OCI-LY3 (cell line): ENCODE data around the gene LRP1B.
A peak's percentile ranks its signal among the peaks of the same experiment; 100 is the strongest.

ENCODE experiments used
- H2AFZ ChIP-seq: fragments of 200-600, 300-600 bp; shearing (Covaris generic); 2 replicates; pipeline ENCODE4 v1.6.0; 2014; ENCODE audit warnings: antibody characterized with exemption, low read depth, low read length
- H3K27ac ChIP-seq: fragments of 200-600, 300-600 bp; sonication (generic); 2 replicates; pipeline ENCODE4 v1.5.1; 2014; ENCODE audit warnings: mild to moderate bottlenecking, low read length, moderate library complexity, mixed read lengths
- H3K27me3 ChIP-seq: fragments of 200-600, 300-600 bp; sonication (generic); 2 replicates; pipeline ENCODE4 v1.6.1; 2014; ENCODE audit warnings: low read depth, low read length, mixed read lengths
- H3K36me3 ChIP-seq: fragments of 200-600, 300-600 bp; sonication (generic); replicated peaks from 2 replicates; pipeline ENCODE3; 2014; ENCODE audit warnings: low read depth, low read length, mixed read lengths
- H3K4me1 ChIP-seq: fragments of 300-600, 200-600 bp; sonication (generic); 2 replicates; pipeline ENCODE4 v1.6.1; 2014; ENCODE audit warnings: low read length, mixed read lengths
- H3K4me2 ChIP-seq: fragments of 200-600, 300-600 bp; sonication (generic); 2 replicates; pipeline ENCODE4 v1.6.1; 2014; ENCODE audit warnings: low read length, mixed read lengths
- H3K4me3 ChIP-seq: fragments of 300-600, 200-600 bp; sonication (generic); 2 replicates; pipeline ENCODE4 v1.5.1; 2014; ENCODE audit warnings: antibody characterized with exemption, mild to moderate bottlenecking, low read length, moderate library complexity
- H3K79me2 ChIP-seq: fragments of 300-600, 200-600 bp; shearing (Covaris generic); 2 replicates; pipeline ENCODE4 v1.6.1; 2014; ENCODE audit warnings: mild to moderate bottlenecking, low read length, mixed read lengths
- H3K9ac ChIP-seq: fragments of 300-600, 200-600 bp; shearing (Covaris generic); 2 replicates; pipeline ENCODE4 v1.6.0; 2014; ENCODE audit warnings: mild to moderate bottlenecking, low read length, moderate library complexity
- H3K9me3 ChIP-seq: fragments of 200-600, 300-600 bp; shearing (Covaris generic); 2 replicates; pipeline ENCODE4 v1.6.1; 2014; ENCODE audit warnings: low read length, mixed read lengths; ENCODE audit not compliant: insufficient read depth
- H4K20me1 ChIP-seq: fragments of 200-600, 300-600 bp; sonication (generic); 2 replicates; pipeline ENCODE4 v1.6.1; 2016; ENCODE audit warnings: low read length, mixed read lengths; ENCODE audit not compliant: insufficient read depth
- CTCF ChIP-seq: fragments of 200-600, 300-600 bp; sonication (generic); IDR thresholded peaks from 2 replicates; pipeline ENCODE4 v1.5.1; 2014; ENCODE audit warnings: antibody characterized with exemption, low read length, low read depth
- EZH2phosphoT487 ChIP-seq: fragments of 200-600 bp; shearing (Covaris generic); IDR thresholded peaks from 2 replicates; pipeline ENCODE4 v1.6.1; 2018; ENCODE audit warnings: antibody characterized with exemption, mixed run types, low read depth

The LRP1B gene

DNA sequence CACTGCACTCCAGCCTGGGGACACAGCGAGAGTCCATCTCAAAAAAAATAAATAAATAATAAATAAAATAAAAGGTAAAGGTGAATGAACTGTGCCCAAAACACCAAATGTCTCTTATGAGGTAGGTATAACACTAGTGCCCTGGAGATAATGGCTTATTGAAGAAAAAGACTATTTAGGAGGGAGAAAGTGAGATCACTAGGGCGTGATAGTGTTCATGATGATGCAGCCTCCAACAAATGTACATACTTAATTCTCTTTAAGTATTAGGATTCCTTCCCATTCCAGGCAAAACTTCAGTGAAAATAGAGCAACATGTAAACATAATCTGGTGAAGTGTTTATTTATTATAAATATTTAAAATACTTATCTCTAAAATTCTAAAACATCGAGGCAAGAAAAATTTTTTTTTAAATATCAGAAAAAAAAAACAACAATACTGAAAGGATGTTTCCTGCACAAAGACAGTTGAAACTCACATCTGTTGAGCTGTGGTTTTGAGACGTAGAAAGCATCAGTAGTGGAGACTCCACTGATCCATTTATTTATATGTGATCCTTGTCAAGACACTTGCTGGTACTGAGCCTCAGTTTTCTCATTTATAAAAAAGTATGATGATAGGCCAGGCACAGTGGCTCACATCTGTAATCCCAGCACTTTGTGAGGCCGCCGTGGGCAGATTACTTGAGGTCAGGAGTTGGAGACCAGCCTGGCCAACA is 183.3 kb downstream of the LRP1B start:
- Histone ChIP-seq H3K9me3 (no peaks in the 10 kb centered on the region), H3K9ac (no peak overlapping the region), H3K4me1 (no peaks in the 10 kb centered on the region), H3K27me3 (no peaks in the 10 kb centered on the region), H3K36me3 (no peaks in the 10 kb centered on the region), H3K27ac (no peak overlapping the region), H4K20me1 (no peaks in the 10 kb centered on the region), H2AFZ (no peak overlapping the region), H3K79me2 (no peaks in the 10 kb centered on the region), H3K4me3 (no peak overlapping the region), H3K4me2 (no peak overlapping the region)
- no peak for TF ChIP-seq EZH2phosphoT487
- TF ChIP-seq CTCF: no peak

GRCh38 chr2:141946016-141946415 is 184.8 kb downstream of the LRP1B start:
- TF ChIP-seq CTCF (no peak), EZH2phosphoT487 (no peak)
- Histone ChIP-seq H3K9me3 (no peaks in the 10 kb centered on the region), H4K20me1 (no peaks in the 10 kb centered on the region), H3K27me3 (no peaks in the 10 kb centered on the region), H3K4me2 (no peak overlapping the region), H3K79me2 (no peaks in the 10 kb centered on the region), H3K27ac (no peak overlapping the region), H2AFZ (no peak overlapping the region), H3K36me3 (no peaks in the 10 kb centered on the region), H3K4me1 (no peaks in the 10 kb centered on the region), H3K9ac (no peak overlapping the region), H3K4me3 (no peak overlapping the region)

GRCh38 chr2:141943918-141944317 is 186.9 kb downstream of the LRP1B start:
- Histone ChIP-seq H3K9ac (no peak overlapping the region), H3K4me1 (no peaks in the 10 kb centered on the region), H3K36me3 (no peaks in the 10 kb centered on the region), H3K4me3 (no peak overlapping the region), H3K27me3 (no peaks in the 10 kb centered on the region), H3K79me2 (no peaks in the 10 kb centered on the region), H3K27ac (no peak overlapping the region), H2AFZ (no peak overlapping the region), H3K9me3 (no peaks in the 10 kb centered on the region), H4K20me1 (no peaks in the 10 kb centered on the region), H3K4me2 (no peak overlapping the region)
- no peak for TF ChIP-seq EZH2phosphoT487
- TF ChIP-seq CTCF: no peak

DNA sequence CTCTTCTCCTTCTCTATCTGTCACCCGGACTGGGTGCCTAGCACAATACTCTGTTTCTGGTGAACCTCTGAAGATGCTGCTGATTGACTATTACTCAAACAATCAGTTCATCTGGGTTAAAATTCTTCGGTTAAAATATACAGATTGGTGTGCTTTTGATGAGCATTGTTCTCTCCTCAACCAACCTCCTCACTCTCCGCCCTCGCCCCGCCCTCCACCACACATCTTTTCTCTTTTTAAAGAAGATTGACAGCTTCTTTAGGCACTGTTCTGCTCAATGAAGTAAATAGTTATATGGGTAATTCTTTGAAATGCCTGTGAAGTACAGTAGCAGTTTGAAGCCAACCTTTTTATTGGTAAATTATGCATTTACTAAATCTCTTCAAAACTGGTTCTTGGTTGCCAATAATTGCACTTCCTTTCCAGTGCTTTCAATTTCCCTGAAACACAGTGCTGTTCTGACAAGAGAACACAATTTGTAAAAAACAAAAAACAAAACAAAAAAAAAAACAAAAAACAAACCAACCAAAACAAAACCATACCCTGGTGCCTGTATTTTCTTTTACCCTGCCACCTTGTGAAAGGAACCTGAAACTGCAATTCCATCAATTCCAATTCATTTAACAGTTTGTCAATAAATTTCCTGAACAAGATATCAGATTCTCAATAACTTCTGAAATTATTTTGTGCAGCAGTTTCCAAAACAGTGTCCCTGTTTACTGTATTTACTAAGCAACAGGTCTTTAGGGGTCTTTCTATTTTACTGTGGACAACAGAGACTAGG is 188.6 kb downstream of the LRP1B start:
- no peaks in the 10 kb centered on the region for H3K9me3 ChIP-seq
- H3K27me3 ChIP-seq: no peaks in the 10 kb centered on the region
- H3K36me3 ChIP-seq: no peaks in the 10 kb centered on the region
- H2AFZ ChIP-seq: no peak overlapping the region
- H3K79me2 ChIP-seq: no peaks in the 10 kb centered on the region
- TF ChIP-seq CTCF (peak; percentile 39; the same call in 1 of the 2 replicates), EZH2phosphoT487 (no peak)
- H4K20me1 ChIP-seq: no peaks in the 10 kb centered on the region
- H3K4me3 ChIP-seq: no peak overlapping the region
- H3K4me2 ChIP-seq: no peak overlapping the region
- no peak overlapping the region for H3K9ac ChIP-seq
- no peak overlapping the region for H3K27ac ChIP-seq
- no peaks in the 10 kb centered on the region for H3K4me1 ChIP-seq
